D721Med (cell line): Measurements from ENCODE around the gene CEP350.

Experiments
- DNase-seq: peaks from one replicate; pipeline ENCODE4 v3.0.0; 2011; ENCODE audit warnings: low spot score; ENCODE audit not compliant: insufficient read length
- FAIRE-seq: peaks from 2 replicates; lab custom pipeline; 2011; peaks lifted over from hg19 to GRCh38; lab: Jason Lieb, UNC
- CTCF ChIP-seq: IDR thresholded peaks from 2 replicates; pipeline ENCODE4 v1.5.1; 2012; ENCODE audit warnings: mild to moderate bottlenecking, control low read depth; ENCODE audit not compliant: insufficient read depth; ENCODE audit errors: missing control alignments

The CEP350 gene

GRCh38 chr1:180027949-180028445 lies 73.4 kb downstream of the CEP350 start:
- FAIRE-seq (peak; percentile 35), DNase-seq (no peak)
- no peak for TF ChIP-seq CTCF

GRCh38 chr1:180028864-180029263 lies 74.3 kb downstream of the CEP350 start:
- DNase-seq: no peak
- no peak for FAIRE-seq

GRCh38 chr1:180029524-180030135 lies 75.0 kb downstream of the CEP350 start:
- DNase-seq: no peak
- FAIRE-seq: peak; percentile 83
- no peak for TF ChIP-seq CTCF

More at GRCh38 chr1:180028864-180029263, 74.3 kb downstream of the CEP350 start:
- TF ChIP-seq CTCF: no peak

GRCh38 chr1:180031664-180032063 lies 77.1 kb downstream of the CEP350 start:
- FAIRE-seq (no peak), DNase-seq (no peak)
- TF ChIP-seq CTCF: no peak

- no peak for TF ChIP-seq CTCF
- no peak for FAIRE-seq
- no peak for DNase-seq
Measured at GRCh38 chr1:180033390-180033789, 78.8 kb downstream of the CEP350 start.

- DNase-seq (no peak), FAIRE-seq (no peak)
- TF ChIP-seq CTCF: no peak
Measured at GRCh38 chr1:180040034-180040433, 85.4 kb downstream of the CEP350 start.

- DNase-seq (no peak), FAIRE-seq (no peak)
- no peak for TF ChIP-seq CTCF
Measured at GRCh38 chr1:180041582-180041981, 87.0 kb downstream of the CEP350 start.
